OCI-LY1 (cell line): ENCODE measurements around the gene KHDRBS1.

Experiments used
- H2AFZ ChIP-seq: fragments of 200-600 bp; sonication (generic), shearing (Covaris generic); 2 replicates; pipeline ENCODE4 v1.6.0; 2014; ENCODE audit warnings: antibody characterized with exemption, mild to moderate bottlenecking, low read length
- H3F3A ChIP-seq: fragments of 200-600 bp; sonication (generic), shearing (Covaris generic); 2 replicates; pipeline ENCODE4 v1.6.0; 2014; ENCODE audit warnings: mild to moderate bottlenecking, antibody characterized with exemption, low read length, moderate library complexity; ENCODE audit not compliant: insufficient read depth
- H3K27ac ChIP-seq: fragments of 200-600 bp; sonication (generic); 2 replicates; pipeline ENCODE4 v1.5.1; 2014; ENCODE audit warnings: low read length, mixed run types, mild to moderate bottlenecking, low read depth; ENCODE audit not compliant: poor library complexity, severe bottlenecking
- H3K27me3 ChIP-seq: fragments of 200-600 bp; sonication (generic); 2 replicates; pipeline ENCODE4 v1.6.0; 2014; ENCODE audit warnings: antibody characterized with exemption, mild to moderate bottlenecking, low read length, moderate library complexity; ENCODE audit not compliant: insufficient read depth
- H3K36me3 ChIP-seq: fragments of 200-600 bp; sonication (generic); 2 replicates; pipeline ENCODE4 v1.6.1; 2014; ENCODE audit warnings: mild to moderate bottlenecking, antibody characterized with exemption, low read length, moderate library complexity, mixed read lengths; ENCODE audit not compliant: insufficient read depth
- H3K4me1 ChIP-seq: fragments of 200-600 bp; sonication (generic); 2 replicates; pipeline ENCODE4 v1.5.1; 2014; ENCODE audit warnings: mild to moderate bottlenecking, low read length, moderate library complexity; ENCODE audit not compliant: insufficient read depth, severe bottlenecking
- H3K4me2 ChIP-seq: fragments of 200-600 bp; sonication (generic), shearing (Covaris generic); 2 replicates; pipeline ENCODE4 v1.6.1; 2014; ENCODE audit warnings: low read length
- H3K4me3 ChIP-seq: fragments of 200-600 bp; sonication (generic); 2 replicates; pipeline ENCODE4 v1.5.1; 2014; ENCODE audit warnings: low read length, low read depth, mild to moderate bottlenecking, mixed read lengths; ENCODE audit not compliant: poor library complexity, severe bottlenecking
- H3K79me2 ChIP-seq: fragments of 200-600 bp; shearing (Covaris generic); 2 replicates; pipeline ENCODE4 v1.6.1; 2016; ENCODE audit warnings: mixed run types, low read length, mixed read lengths; ENCODE audit not compliant: insufficient read depth
- H3K9ac ChIP-seq: fragments of 200-600 bp; sonication (generic), shearing (Covaris generic); 2 replicates; pipeline ENCODE4 v1.6.1; 2014; ENCODE audit warnings: mild to moderate bottlenecking, low read length, mixed read lengths
- H3K9me2 ChIP-seq: fragments of 200-600 bp; sonication (generic), shearing (Covaris generic); 2 replicates; pipeline ENCODE4 v1.6.1; 2014; ENCODE audit warnings: low read depth, mild to moderate bottlenecking, low read length, mixed read lengths
- H3K9me3 ChIP-seq: fragments of 200-600 bp; shearing (Covaris generic); 2 replicates; pipeline ENCODE4 v1.6.1; 2014; ENCODE audit warnings: low read length, mixed read lengths
- H4K20me1 ChIP-seq: fragments of 200-600 bp; sonication (generic), shearing (Covaris generic); 2 replicates; pipeline ENCODE4 v1.6.0; 2016; ENCODE audit warnings: mild to moderate bottlenecking, low read length; ENCODE audit not compliant: insufficient read depth
- EZH2 ChIP-seq: fragments of 200-600 bp; sonication (generic), shearing (Covaris generic); IDR thresholded peaks from 2 replicates; pipeline ENCODE4 v1.8.0; 2017; ENCODE audit warnings: borderline replicate concordance, mixed run types, mild to moderate bottlenecking, antibody characterized with exemption, low read length, moderate library complexity, mixed read lengths
- TF ChIP-seq, protein P1 (sequence below): fragments of 200-600 bp; sonication (generic), shearing (Covaris generic); IDR thresholded peaks from 2 replicates; pipeline ENCODE4 v1.5.1; 2017; ENCODE audit warnings: mild to moderate bottlenecking, antibody characterized with exemption, low read length, moderate library complexity, mixed read lengths

Gene KHDRBS1

GRCh38 chr1:32048440-32048839 lies 34.8 kb downstream of the KHDRBS1 start:
- Histone ChIP-seq H3K4me2 (no peak overlapping the region), H3K79me2 (no peaks in the 10 kb centered on the region), H4K20me1 (no peaks in the 10 kb centered on the region), H3K9ac (no peak overlapping the region), H3K4me1 (no peaks in the 10 kb centered on the region), H3K9me2 (no peaks in the 10 kb centered on the region), H3F3A (no peaks in the 10 kb centered on the region), H3K27me3 (no peaks in the 10 kb centered on the region), H3K9me3 (no peaks in the 10 kb centered on the region), H3K4me3 (no peak overlapping the region), H3K36me3 (peaks cover 63% of the 10 kb centered on the region), H2AFZ (no peak overlapping the region), H3K27ac (no peak overlapping the region)
- TF ChIP-seq, protein P1, sequence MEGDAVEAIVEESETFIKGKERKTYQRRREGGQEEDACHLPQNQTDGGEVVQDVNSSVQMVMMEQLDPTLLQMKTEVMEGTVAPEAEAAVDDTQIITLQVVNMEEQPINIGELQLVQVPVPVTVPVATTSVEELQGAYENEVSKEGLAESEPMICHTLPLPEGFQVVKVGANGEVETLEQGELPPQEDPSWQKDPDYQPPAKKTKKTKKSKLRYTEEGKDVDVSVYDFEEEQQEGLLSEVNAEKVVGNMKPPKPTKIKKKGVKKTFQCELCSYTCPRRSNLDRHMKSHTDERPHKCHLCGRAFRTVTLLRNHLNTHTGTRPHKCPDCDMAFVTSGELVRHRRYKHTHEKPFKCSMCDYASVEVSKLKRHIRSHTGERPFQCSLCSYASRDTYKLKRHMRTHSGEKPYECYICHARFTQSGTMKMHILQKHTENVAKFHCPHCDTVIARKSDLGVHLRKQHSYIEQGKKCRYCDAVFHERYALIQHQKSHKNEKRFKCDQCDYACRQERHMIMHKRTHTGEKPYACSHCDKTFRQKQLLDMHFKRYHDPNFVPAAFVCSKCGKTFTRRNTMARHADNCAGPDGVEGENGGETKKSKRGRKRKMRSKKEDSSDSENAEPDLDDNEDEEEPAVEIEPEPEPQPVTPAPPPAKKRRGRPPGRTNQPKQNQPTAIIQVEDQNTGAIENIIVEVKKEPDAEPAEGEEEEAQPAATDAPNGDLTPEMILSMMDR = no peak

- Histone ChIP-seq H3K9me3 (no peaks in the 10 kb centered on the region), H4K20me1 (no peaks in the 10 kb centered on the region), H3K9me2 (no peaks in the 10 kb centered on the region), H3K27ac (no peak overlapping the region), H3K27me3 (no peaks in the 10 kb centered on the region), H3K36me3 (peaks cover 92% of the 10 kb centered on the region), H3K4me2 (no peak overlapping the region), H3K9ac (no peak overlapping the region), H3K4me3 (no peak overlapping the region), H3F3A (no peaks in the 10 kb centered on the region), H2AFZ (no peak overlapping the region), H3K79me2 (no peaks in the 10 kb centered on the region), H3K4me1 (no peaks in the 10 kb centered on the region)
- TF ChIP-seq, protein P1 = no peak
- TF ChIP-seq EZH2 = no peak
Measured at GRCh38 chr1:32051706-32052105, 38.0 kb downstream of the KHDRBS1 start.

- TF ChIP-seq EZH2 = no peak
- TF ChIP-seq, protein P1 = no peak
- Histone ChIP-seq H3K79me2 (no peaks in the 10 kb centered on the region), H3K27ac (no peak overlapping the region), H3K36me3 (peaks cover 86% of the 10 kb centered on the region), H3K9me3 (no peaks in the 10 kb centered on the region), H3K4me3 (no peak overlapping the region), H3K9ac (no peak overlapping the region), H3K4me1 (no peaks in the 10 kb centered on the region), H3K4me2 (no peak overlapping the region), H3F3A (no peaks in the 10 kb centered on the region), H3K27me3 (no peaks in the 10 kb centered on the region), H3K9me2 (no peaks in the 10 kb centered on the region), H2AFZ (no peak overlapping the region), H4K20me1 (no peaks in the 10 kb centered on the region)
Measured at GRCh38 chr1:32052887-32053286, 39.2 kb downstream of the KHDRBS1 start.
